Adrenal gland (tissue), 12 donors: ENCODE results near the gene GNPDA1. TPM values are rescaled to one million over a fixed set of nuclear protein-coding genes. Genes with fewer than 3 reads are reported as not detected.

ENCODE experiments used
- DNase-seq, 7 donors: peaks; one replicate each; pipeline ENCODE4 v3.0.0-alpha.2; 2019 to 2020
- H3K27ac ChIP-seq, 5 donors: fragments of 200-600 bp; sonication (generic) in 4 of 5; 1 replicate in 3 of 5; 2 replicates in 2 of 5; pipeline versions ENCODE4 v1.5.1 to v1.8.0; 2016 to 2020; ENCODE audit warnings: mild to moderate bottlenecking in 1 of 5
- H3K27me3 ChIP-seq: fragments of 200-600 bp; 2 replicates; pipeline ENCODE4 v1.8.0; 2021
- H3K36me3 ChIP-seq, 2 donors: fragments of 200-600 bp; replicated peaks in 1 of 2; 1 replicate in 1 of 2; 2 replicates in 1 of 2; pipeline versions ENCODE4 v1.5.1 to v1.8.0; 2018 to 2022
- H3K4me1 ChIP-seq, 2 donors: fragments of 200-600 bp; replicated peaks in 1 of 2; 1 replicate in 1 of 2; 2 replicates in 1 of 2; pipeline versions ENCODE4 v1.5.1 to v1.8.0; 2018 to 2021
- H3K4me3 ChIP-seq, 4 donors: fragments of 200-600 bp; sonication (generic) in 3 of 4; one replicate each; pipeline ENCODE4 v1.5.1; 2016 to 2018
- H3K9me3 ChIP-seq, 3 donors: fragments of 200-600 bp; sonication (generic) in 1 of 3; replicated peaks in 1 of 3; 1 replicate in 2 of 3; 2 replicates in 1 of 3; pipeline versions ENCODE4 v1.5.1 to v1.8.0; 2016 to 2021
- CTCF ChIP-seq, 6 experiments: fragments of 450-650 bp in 4 of 6; fragments of 200-600 bp in 2 of 6; sonication (generic) in 1 of 6; IDR thresholded peaks; 1 replicate in 5 of 6; 2 replicates in 1 of 6; pipeline versions ENCODE4 v1.5.1 to v1.8.0; 2016 to 2021; ENCODE audit warnings: antibody characterized with exemption in 6 of 6, mild to moderate bottlenecking in 2 of 6, moderate library complexity in 1 of 6
- POLR2A ChIP-seq, 2 donors: fragments of 450-650 bp; IDR thresholded peaks; one replicate each; pipeline ENCODE4 v1.6.1; 2017; ENCODE audit warnings: antibody characterized with exemption in 2 of 2, mild to moderate bottlenecking in 2 of 2, moderate library complexity in 1 of 2
- WGBS, 4 donors: extraction: QIAGEN DNeasy Blood & Tissue Kit in 2 of 4; methylation state at CpG; one replicate each; pipeline versions ENCODE4 v1.1.5 to v1.1.7; 2013 to 2017; 5-methylcytosine and 5-hydroxymethylcytosine counted together
- intact Hi-C, 2 donors: fragments of 100-400 bp; cut with DNase I; formaldehyde crosslinking; loops; one replicate each; pipeline versions ENCODE4 v1.14.1 to v1.15.0; 2022 to 2023
- polyA plus RNA-seq, 3 donors: library from polyadenylated mRNA; stranded (reverse); fragments of 200-250 nt in 2 of 3; fragments of 350-450 nt in 1 of 3; fragmentation: Illumina TruSeq in 1 of 3; extraction: RNeasy Lipid Tissue Mini Kit (QIAGEN cat#74804) in 1 of 3; gene quantifications; one replicate each; pipeline ENCODE4 v1.2.3, GENCODE V29; 2013 to 2014
- total RNA-seq, 9 donors: library from RNA; depleted of rRNA in 4 of 9; stranded (reverse); fragments of >200 nt in 4 of 9; fragments of 120-200 nt in 1 of 9; fragmentation: NEBNext Ultra II Directional in 1 of 9; extraction: Animal tissue kit (Norgen Biotek cat#: 25700) in 1 of 9; gene quantifications; one replicate each; pipeline versions ENCODE4 v1.1.0 to v1.2.4, GENCODE V29; 2013 to 2023
- donor health status: healthy with polysubstance abuse.
- donor health status: Bipolar disorder and iron deficiency.
- donor health status: DM: yes; HTN: yes; CAD: no.
- donor health status: DM: no; HTN: no; CAD: no.
- donor health status: DM: no; HTN: no; CAD: no.
- donor health status: DM: yes; HTN: yes; CAD: no.

The GNPDA1 gene
- total and polyA plus RNA-seq, 12 donors: 23.3 to 92.8 (median 58.7) TPM

DNA sequence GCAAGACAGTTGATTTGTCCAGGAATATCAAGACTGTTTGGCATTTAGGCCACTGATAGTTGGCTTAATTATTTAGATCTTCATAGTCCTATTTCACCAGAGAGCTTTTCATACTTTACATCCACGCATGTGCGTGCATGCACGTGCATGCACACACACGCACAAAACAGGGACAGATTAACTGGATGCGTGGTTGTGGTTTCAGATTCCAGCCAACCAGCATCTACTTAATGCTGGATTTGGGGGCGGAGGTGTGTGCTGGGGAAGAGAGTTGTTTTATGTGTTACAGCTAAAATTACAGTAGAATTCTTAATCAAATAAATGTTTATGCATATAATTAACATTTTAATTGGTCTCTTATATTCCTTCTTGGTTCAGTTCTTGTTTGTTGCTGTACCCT, 36.7 kb downstream of the GNPDA1 start:
- Histone ChIP-seq H3K27ac (no peak overlapping the region), H3K9me3 (no peaks in the 10 kb centered on the region), H3K27me3 (no peaks in the 10 kb centered on the region), H3K4me1 (peaks cover 0 to 36% of the 10 kb centered on the region in 2 donors), H3K4me3 (no peak overlapping the region), H3K36me3 (peaks cover 0 to 69% of the 10 kb centered on the region in 2 donors)
- TF ChIP-seq POLR2A (IDR thresholded peaks at IDR 0.05): no peak
- no peak for TF ChIP-seq CTCF (IDR thresholded peaks at IDR 0.05)
- WGBS, 4 donors: 93 to 96% (median 96%) methylated on average over 6 of the region's 6 CpGs
- intact Hi-C loops: no loop called here
- DNase-seq: no peak

DNA sequence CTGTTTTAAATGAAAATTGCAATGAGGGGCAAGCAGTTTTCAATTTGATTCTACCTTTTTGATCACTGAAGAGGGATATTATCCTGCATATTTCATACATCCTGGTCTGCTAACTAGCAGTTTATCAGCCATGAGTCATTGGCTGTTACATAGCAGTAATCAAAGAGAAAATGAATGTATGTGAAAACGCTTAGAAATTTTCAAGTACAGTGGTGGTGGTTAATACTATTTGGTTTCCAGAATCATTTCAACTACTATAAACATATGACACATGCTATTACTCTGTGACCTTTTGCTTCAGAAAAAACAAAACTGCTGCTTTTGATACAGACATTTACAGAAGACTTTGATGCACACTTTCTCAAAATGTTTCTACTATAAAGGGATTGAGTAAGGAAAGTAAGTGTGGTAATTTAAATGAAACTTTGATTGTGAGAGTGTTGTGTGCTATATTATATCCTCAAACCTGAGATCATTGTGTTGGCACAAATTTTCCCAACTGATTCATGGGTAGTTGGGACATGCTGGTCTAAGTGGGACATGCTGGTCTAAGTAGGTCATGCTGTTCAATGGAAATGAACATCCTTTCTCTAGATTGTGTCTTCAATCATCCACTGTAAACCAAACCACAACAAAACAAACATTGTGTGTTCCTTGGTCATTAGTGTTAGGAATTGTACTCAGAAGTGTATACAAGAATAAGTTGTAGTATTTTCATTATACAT, 38.8 kb downstream of the GNPDA1 start:
- H3K27ac ChIP-seq: no peak overlapping the region
- peaks cover 0 to 48% of the 10 kb centered on the region in 2 donors for H3K36me3 ChIP-seq
- TF ChIP-seq POLR2A (IDR thresholded peaks at IDR 0.05): no peak
- TF ChIP-seq CTCF (IDR thresholded peaks at IDR 0.05): no peak
- H3K9me3 ChIP-seq: no peaks in the 10 kb centered on the region
- H3K4me1 ChIP-seq: peaks cover 10 to 52% of the 10 kb centered on the region in 2 donors
- H3K27me3 ChIP-seq: no peaks in the 10 kb centered on the region
- no peak for DNase-seq
- 39 to 63% (median 52%) methylated on average over 1 of the region's 1 CpG for WGBS, 4 donors
- H3K4me3 ChIP-seq: no peak overlapping the region
- intact Hi-C loops: no loop called here

GRCh38 chr5:141969783-141970771, 42.8 kb downstream of the GNPDA1 start:
- Histone ChIP-seq H3K9me3 (no peaks in the 10 kb centered on the region), H3K27ac (peak overlapping the region; percentile 88 to 98 (median 96)), H3K36me3 (peaks cover 0 to 27% of the 10 kb centered on the region in 2 donors), H3K27me3 (no peaks in the 10 kb centered on the region), H3K4me3 (peak overlapping the region in 2 of 4 donors; percentile 75 to 91), H3K4me1 (peaks cover 10 to 42% of the 10 kb centered on the region in 2 donors)
- TF ChIP-seq CTCF (IDR thresholded peaks at IDR 0.05) (no peak), POLR2A (IDR thresholded peaks at IDR 0.05) (peak in 1 of 2 donors; percentile 46)
- WGBS, 4 donors: 46 to 58% (median 50%) methylated on average over 2 of the region's 2 CpGs
- intact Hi-C loops: no loop called here
- peak in 2 of 7 donors; percentile 37 to 57 for DNase-seq
